Measurements from ENCODE around the gene PEX16.

- no peak for TF ChIP-seq CTCF (IDR thresholded peaks at IDR 0.05)
- no peak for TF ChIP-seq EP300 (IDR thresholded peaks at IDR 0.05; ENCODE audit: low read depth)
Observed at GRCh38 chr11:45948356-45948755, 30.7 kb upstream of the PEX16 start.
